Right atrium auricular region (tissue), 2 donors: ENCODE data around the gene ACTN4. TPM values are rescaled to one million over a fixed set of nuclear protein-coding genes. Genes with fewer than 3 reads are reported as not detected.

Source experiments
- DNase-seq: peaks from one replicate; pipeline ENCODE4 v3.0.0-alpha.2; 2019; ENCODE audit warnings: low spot score
- H3K27ac ChIP-seq, 2 donors: fragments of 200-600 bp; sonication (generic); 1 replicate in 1 of 2; 2 replicates in 1 of 2; pipeline ENCODE4 v1.5.1; 2016 to 2019
- H3K27me3 ChIP-seq, 2 donors: fragments of 200-600 bp; sonication (generic); one replicate each; pipeline versions ENCODE4 v1.5.1 to v1.6.0; 2017 to 2019
- H3K36me3 ChIP-seq: fragments of 200-600 bp; sonication (generic); one replicate; pipeline ENCODE4 v1.5.1; 2016
- H3K4me1 ChIP-seq, 2 donors: fragments of 200-600 bp; sonication (generic); one replicate each; pipeline versions ENCODE4 v1.5.1 to v1.6.0; 2017 to 2019
- H3K4me3 ChIP-seq, 2 donors: fragments of 200-600 bp; sonication (generic); 1 replicate in 1 of 2; 2 replicates in 1 of 2; pipeline ENCODE4 v1.5.1; 2017 to 2019; ENCODE audit warnings: mild to moderate bottlenecking in 1 of 2, moderate library complexity in 1 of 2
- H3K9me3 ChIP-seq, 2 donors: fragments of 200-600 bp; sonication (generic); one replicate each; pipeline ENCODE4 v1.5.1; 2019
- total RNA-seq, 2 donors: library from RNA; depleted of rRNA; stranded (reverse); fragments of >200 nt; gene quantifications; one replicate each; pipeline ENCODE4 v1.1.0, GENCODE V29; 2016
- TF ChIP-seq, protein P1 (sequence below), 2 donors: fragments of 200-600 bp; sonication (generic); IDR thresholded peaks; one replicate each; pipeline ENCODE4 v1.5.1; 2019; ENCODE audit warnings: antibody characterized with exemption in 2 of 2

Gene ACTN4
- total RNA-seq, 2 donors from 2014 or later, result 115 to 180 TPM

DNA sequence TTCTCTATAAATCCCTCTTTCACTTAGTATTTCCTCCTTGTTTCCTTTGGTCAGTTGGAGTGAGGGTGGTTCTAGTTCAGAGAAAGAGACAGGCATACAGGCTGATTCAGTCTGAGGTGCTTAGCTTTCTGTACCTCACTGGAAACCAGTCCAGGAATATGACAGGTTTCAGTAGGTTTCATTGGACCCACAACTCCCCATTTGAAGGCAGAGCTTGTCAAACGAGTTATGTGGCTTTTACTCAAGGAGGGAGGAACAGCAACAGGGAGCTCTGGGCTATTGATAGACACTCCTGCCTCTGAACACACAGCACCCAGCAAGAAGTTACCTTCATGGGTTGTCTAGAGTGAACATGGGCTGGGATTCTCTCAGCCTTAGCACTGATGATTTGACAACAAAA lies 14.5 kb downstream of the ACTN4 start:
- H3K4me3 ChIP-seq, result no peak overlapping the region
- H3K9me3 ChIP-seq, result no peaks in the 10 kb centered on the region
- no peaks in the 10 kb centered on the region for H3K27me3 ChIP-seq
- peak overlapping the region; percentile 97 to 98 for H3K27ac ChIP-seq
- H3K4me1 ChIP-seq, result peaks cover 0 to 100% of the 10 kb centered on the region in 2 donors
- peaks cover 12% of the 10 kb centered on the region for H3K36me3 ChIP-seq
- TF ChIP-seq, protein P1, sequence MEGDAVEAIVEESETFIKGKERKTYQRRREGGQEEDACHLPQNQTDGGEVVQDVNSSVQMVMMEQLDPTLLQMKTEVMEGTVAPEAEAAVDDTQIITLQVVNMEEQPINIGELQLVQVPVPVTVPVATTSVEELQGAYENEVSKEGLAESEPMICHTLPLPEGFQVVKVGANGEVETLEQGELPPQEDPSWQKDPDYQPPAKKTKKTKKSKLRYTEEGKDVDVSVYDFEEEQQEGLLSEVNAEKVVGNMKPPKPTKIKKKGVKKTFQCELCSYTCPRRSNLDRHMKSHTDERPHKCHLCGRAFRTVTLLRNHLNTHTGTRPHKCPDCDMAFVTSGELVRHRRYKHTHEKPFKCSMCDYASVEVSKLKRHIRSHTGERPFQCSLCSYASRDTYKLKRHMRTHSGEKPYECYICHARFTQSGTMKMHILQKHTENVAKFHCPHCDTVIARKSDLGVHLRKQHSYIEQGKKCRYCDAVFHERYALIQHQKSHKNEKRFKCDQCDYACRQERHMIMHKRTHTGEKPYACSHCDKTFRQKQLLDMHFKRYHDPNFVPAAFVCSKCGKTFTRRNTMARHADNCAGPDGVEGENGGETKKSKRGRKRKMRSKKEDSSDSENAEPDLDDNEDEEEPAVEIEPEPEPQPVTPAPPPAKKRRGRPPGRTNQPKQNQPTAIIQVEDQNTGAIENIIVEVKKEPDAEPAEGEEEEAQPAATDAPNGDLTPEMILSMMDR (IDR thresholded peaks at IDR 0.05), result no peak
- DNase-seq, result no peak

DNA sequence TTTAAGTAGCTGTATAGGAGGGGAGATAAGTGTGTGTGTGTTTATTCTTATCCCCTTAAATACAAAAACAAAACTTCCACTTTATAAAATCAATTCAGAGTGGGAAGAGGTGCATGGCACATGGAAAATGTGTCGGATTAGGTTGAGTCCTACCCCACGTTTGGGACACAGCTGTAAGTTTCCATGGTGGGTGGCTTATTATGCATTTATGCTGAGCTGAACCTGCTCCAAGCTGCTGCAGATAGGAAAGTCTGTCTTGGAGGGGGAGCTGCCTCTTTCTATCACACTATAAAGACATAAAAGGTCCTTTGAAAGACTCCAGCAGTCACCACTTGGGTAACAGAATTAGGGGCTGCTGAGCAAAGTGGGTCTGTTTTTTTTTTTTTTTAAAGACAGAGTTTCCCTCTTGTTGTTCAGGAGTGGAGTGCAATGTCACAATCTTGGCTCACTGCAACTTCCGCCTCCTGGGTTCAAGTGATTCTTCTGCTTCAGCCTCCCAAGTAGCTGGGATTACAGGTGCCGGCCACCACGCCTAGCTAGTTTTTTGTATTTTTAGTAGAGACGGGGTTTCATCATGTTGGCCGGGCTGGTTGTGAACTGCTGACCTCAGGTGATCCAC lies 15.2 kb downstream of the ACTN4 start:
- no peaks in the 10 kb centered on the region for H3K27me3 ChIP-seq

GRCh38 chr19:38663156-38663651 lies 15.8 kb downstream of the ACTN4 start:
- peak overlapping the region; percentile 10 to 28 for H3K4me3 ChIP-seq
- no peaks in the 10 kb centered on the region for H3K9me3 ChIP-seq
- H3K36me3 ChIP-seq, result peaks cover 12% of the 10 kb centered on the region
- H3K27me3 ChIP-seq, result no peaks in the 10 kb centered on the region
- H3K4me1 ChIP-seq, result peaks cover 0 to 100% of the 10 kb centered on the region in 2 donors
- TF ChIP-seq, protein P1 (IDR thresholded peaks at IDR 0.05), result no peak
- peak overlapping the region; percentile 97 to 98 for H3K27ac ChIP-seq
- DNase-seq, result no peak

More for the DNA sequence above, 15.2 kb downstream of the ACTN4 start:
- Histone ChIP-seq H3K27ac (peak overlapping the region; percentile 97 to 98), H3K36me3 (peaks cover 12% of the 10 kb centered on the region), H3K4me3 (peak overlapping the region in 1 of 2 donors; percentile 28), H3K9me3 (no peaks in the 10 kb centered on the region), H3K4me1 (peaks cover 0 to 100% of the 10 kb centered on the region in 2 donors)
- no peak for DNase-seq
- TF ChIP-seq, protein P1 (IDR thresholded peaks at IDR 0.05), result no peak

DNA sequence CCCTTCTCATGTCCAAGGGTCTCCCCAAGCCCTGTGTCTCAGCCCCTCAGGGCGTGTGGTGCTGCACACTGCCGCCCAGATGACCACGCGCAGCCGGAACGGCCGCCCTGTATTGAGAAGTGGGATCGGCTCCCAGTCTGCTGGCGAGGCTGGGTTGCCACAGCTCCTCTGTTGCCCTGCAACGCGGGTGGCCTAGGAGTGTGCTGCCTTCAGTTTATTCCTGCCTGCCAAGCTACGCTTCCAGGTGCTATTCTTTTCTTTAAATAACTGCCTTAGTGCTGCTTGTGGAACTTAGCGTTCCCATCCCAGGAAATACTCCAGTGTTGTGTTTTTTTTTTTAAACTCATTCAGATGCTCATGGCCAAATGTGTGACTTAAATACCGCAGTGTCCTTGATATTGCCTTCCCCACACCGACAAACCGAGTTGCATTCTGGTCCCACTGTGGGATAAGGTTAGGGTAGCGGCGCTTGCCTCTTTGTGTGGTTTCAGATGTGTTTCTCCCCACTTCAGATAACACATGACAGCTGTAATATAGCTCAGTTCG lies 16.6 kb downstream of the ACTN4 start:
- TF ChIP-seq, protein P1 (IDR thresholded peaks at IDR 0.05), result no peak
- Histone ChIP-seq H3K27ac (peak overlapping the region; percentile 97 to 98), H3K27me3 (no peaks in the 10 kb centered on the region), H3K4me3 (peak overlapping the region; percentile 10 to 28), H3K4me1 (peaks cover 0 to 100% of the 10 kb centered on the region in 2 donors), H3K9me3 (no peaks in the 10 kb centered on the region), H3K36me3 (peaks cover 12% of the 10 kb centered on the region)
- DNase-seq, result no peak

- Histone ChIP-seq H3K4me1 (peaks cover 0 to 100% of the 10 kb centered on the region in 2 donors), H3K27ac (peak overlapping the region; percentile 97 to 98), H3K9me3 (no peaks in the 10 kb centered on the region), H3K4me3 (peak overlapping the region in 1 of 2 donors; percentile 8), H3K27me3 (no peaks in the 10 kb centered on the region), H3K36me3 (peaks cover 12% of the 10 kb centered on the region)
- TF ChIP-seq, protein P1 (IDR thresholded peaks at IDR 0.05), result no peak
- no peak for DNase-seq
Observed at GRCh38 chr19:38664503-38665211, 17.2 kb downstream of the ACTN4 start.
